Muscle layer of colon (tissue), 2 donors: Measurements from ENCODE around the gene LMX1A.

Source experiments
- H3K27ac ChIP-seq: one replicate; pipeline ENCODE4 v1.7.0; 2013; ENCODE audit warnings: low read depth, mild to moderate bottlenecking, low read length, moderate library complexity
- H3K27me3 ChIP-seq, 2 donors: one replicate each; pipeline ENCODE4 v1.7.0; 2013; ENCODE audit warnings: low read length in 2 of 2, mild to moderate bottlenecking in 2 of 2; ENCODE audit not compliant: insufficient read depth in 2 of 2, control insufficient read depth in 1 of 2
- H3K36me3 ChIP-seq: one replicate; pipeline ENCODE4 v1.7.0; 2013; ENCODE audit warnings: mild to moderate bottlenecking, low read length; ENCODE audit not compliant: insufficient read depth
- H3K4me1 ChIP-seq: one replicate; pipeline ENCODE4 v1.7.0; 2013; ENCODE audit warnings: mild to moderate bottlenecking, low read length; ENCODE audit not compliant: insufficient read depth
- H3K4me3 ChIP-seq, 2 donors: one replicate each; pipeline ENCODE4 v1.7.0; 2013; ENCODE audit warnings: low read length in 2 of 2, low read depth in 1 of 2, mild to moderate bottlenecking in 1 of 2, moderate library complexity in 1 of 2
- H3K9ac ChIP-seq: one replicate; pipeline ENCODE4 v1.7.0; 2013; ENCODE audit warnings: low read length
- H3K9me3 ChIP-seq: one replicate; pipeline ENCODE4 v1.7.0; 2013; ENCODE audit warnings: mild to moderate bottlenecking, low read length
- donor health status: abdominal sarcoma.
- donor health status: Adenocarcinoma of cecum.

Gene LMX1A

DNA sequence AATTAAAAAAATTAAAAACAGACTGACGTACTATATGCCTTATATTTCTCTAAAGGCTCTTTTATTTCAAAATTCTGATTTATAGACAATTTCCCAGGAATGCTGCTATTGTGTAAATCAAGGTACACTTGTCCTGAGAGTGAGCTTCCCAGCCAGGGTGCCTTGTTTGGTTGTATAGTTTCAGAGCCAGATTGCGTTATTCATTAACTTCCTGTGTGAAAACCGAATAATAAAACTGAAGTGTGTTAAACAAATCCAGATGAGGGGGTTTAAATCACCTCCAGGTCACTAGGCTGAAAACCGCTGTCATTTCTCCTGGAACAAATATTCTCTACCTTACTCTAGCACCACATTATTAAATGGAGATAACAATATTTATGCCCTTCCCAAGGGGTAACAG is 68.7 kb downstream of the LMX1A start:
- Histone ChIP-seq H3K4me3 (no peak overlapping the region), H3K36me3 (no peaks in the 10 kb centered on the region), H3K27me3 (no peaks in the 10 kb centered on the region), H3K27ac (no peak overlapping the region), H3K9ac (no peak overlapping the region), H3K9me3 (no peaks in the 10 kb centered on the region), H3K4me1 (no peaks in the 10 kb centered on the region)

DNA sequence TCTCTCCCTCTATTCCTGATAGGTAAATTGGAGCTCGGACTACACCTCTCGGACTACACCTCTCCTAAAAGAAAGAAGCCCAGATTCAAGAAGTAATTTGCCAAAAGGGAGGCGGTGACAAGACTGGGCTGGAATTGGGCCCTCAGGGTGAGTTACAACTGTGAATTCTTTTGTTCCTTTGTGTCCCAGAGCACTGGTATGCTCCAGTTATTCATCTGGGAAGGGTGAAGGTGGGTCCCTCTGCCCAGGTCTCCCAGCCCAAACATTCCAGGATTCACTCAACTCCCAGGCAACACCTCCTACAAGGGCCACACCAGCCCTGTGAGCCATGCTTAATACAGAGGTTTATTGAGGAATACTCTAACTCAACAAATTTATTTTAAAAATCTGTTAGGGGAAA is 69.2 kb downstream of the LMX1A start:
- H3K36me3 ChIP-seq: no peaks in the 10 kb centered on the region
- no peaks in the 10 kb centered on the region for H3K27me3 ChIP-seq
- no peaks in the 10 kb centered on the region for H3K4me1 ChIP-seq
- no peak overlapping the region for H3K27ac ChIP-seq
- no peak overlapping the region for H3K9ac ChIP-seq
- H3K9me3 ChIP-seq: no peaks in the 10 kb centered on the region
- H3K4me3 ChIP-seq: no peak overlapping the region

DNA sequence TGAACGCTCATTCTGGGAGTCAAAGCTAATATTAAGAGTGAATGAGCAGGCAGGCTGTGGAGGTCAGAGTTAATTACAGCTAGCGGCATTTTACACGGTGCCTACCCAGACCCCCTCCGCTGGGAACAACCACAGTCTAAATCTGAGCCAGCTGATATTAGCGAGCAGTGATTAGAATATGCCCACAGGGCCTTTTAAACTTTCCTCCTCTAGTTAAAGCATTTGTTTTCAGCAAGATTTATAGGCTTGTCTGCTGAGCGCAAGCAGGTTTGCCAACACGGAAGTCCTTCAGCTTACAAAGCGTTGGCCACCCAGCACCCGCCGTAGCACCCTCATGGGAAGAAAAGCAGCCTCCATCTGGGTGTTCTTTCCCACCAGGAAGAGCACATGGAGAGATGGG is 72.1 kb downstream of the LMX1A start:
- H3K27ac ChIP-seq: no peak overlapping the region
- H3K9me3 ChIP-seq: no peaks in the 10 kb centered on the region
- H3K36me3 ChIP-seq: no peaks in the 10 kb centered on the region
- no peaks in the 10 kb centered on the region for H3K4me1 ChIP-seq
- no peaks in the 10 kb centered on the region for H3K27me3 ChIP-seq
- H3K9ac ChIP-seq: no peak overlapping the region
- H3K4me3 ChIP-seq: no peak overlapping the region

DNA sequence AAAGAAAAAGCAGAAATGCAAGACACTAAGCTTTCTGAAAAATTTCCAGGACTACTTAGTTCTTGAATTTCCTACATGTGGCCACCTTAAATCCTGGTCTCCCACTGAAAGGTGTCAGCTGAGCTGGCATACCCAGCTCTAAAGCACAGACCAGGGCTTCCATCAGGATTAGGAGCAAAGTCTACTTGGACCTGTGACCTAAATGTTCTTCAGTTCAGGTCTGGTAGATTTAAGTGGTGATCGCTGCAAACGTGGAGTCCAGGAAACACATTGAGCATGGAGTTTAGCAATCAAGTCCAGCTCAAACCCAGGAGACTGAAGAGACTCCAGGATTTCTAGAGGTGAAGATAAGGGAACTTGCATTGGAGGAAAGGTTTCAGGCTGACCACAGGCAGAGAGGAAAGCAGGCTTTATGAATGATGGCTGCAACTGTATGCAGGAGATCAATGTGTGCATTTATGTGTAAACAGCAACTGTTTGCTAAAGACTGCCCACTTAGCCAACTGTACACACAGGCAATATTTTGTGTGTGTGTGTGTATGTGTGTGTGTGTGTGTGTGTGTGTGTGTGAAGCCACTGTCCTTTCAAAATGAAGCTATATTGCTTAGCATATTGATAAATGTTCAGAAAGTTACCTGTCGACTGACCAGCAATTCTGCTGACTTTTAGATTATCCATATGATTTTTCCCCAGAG is 75.2 kb downstream of the LMX1A start:
- Histone ChIP-seq H3K27me3 (no peaks in the 10 kb centered on the region), H3K36me3 (no peaks in the 10 kb centered on the region), H3K4me3 (no peak overlapping the region), H3K9me3 (no peaks in the 10 kb centered on the region), H3K9ac (no peak overlapping the region), H3K27ac (no peak overlapping the region), H3K4me1 (no peaks in the 10 kb centered on the region)

DNA sequence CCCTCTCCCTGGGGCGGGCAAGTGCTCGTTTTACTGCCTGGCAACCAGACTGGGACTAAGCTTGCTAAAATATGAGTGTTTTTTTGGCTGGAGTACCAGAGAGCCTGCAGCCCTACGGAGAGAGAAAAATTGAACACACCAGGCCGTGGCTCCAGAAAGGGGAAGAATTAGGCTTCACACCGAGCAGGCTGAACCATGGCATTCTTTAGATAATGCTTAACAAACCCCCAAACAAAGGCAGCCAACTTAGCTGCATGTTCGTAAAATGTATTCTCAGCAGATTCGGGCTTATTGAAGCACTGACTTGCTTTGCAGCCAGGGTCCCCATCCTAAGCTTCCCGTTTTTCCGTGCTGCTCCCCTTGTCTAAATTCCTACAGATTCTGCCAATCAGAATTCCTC is 76.6 kb downstream of the LMX1A start:
- H3K27ac ChIP-seq: no peak overlapping the region
- H3K9me3 ChIP-seq: no peaks in the 10 kb centered on the region
- no peaks in the 10 kb centered on the region for H3K27me3 ChIP-seq
- H3K9ac ChIP-seq: no peak overlapping the region
- no peaks in the 10 kb centered on the region for H3K4me1 ChIP-seq
- H3K36me3 ChIP-seq: no peaks in the 10 kb centered on the region
- no peak overlapping the region for H3K4me3 ChIP-seq

DNA sequence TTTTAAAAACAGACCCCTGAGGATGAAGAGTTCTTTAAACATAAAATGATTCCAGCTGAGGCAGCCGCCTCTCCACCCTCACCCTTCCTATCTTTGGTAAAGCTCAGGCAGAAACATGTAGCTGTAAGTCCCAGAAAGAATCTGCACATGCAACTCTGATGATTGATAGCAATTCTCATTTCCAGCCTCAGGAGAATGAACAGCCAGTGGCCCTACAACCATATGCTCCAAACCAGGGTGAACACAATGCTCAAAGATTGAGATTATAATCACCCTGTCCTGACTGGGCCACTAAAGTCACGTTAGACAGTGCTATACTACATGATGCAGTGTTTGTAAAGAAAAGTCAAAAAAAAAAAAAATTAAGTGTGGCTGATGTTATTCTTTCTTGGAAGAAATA is 80.2 kb downstream of the LMX1A start:
- Histone ChIP-seq H3K9ac (no peak overlapping the region), H3K4me3 (no peak overlapping the region), H3K27ac (no peak overlapping the region), H3K36me3 (no peaks in the 10 kb centered on the region), H3K27me3 (no peaks in the 10 kb centered on the region), H3K9me3 (no peaks in the 10 kb centered on the region), H3K4me1 (no peaks in the 10 kb centered on the region)

DNA sequence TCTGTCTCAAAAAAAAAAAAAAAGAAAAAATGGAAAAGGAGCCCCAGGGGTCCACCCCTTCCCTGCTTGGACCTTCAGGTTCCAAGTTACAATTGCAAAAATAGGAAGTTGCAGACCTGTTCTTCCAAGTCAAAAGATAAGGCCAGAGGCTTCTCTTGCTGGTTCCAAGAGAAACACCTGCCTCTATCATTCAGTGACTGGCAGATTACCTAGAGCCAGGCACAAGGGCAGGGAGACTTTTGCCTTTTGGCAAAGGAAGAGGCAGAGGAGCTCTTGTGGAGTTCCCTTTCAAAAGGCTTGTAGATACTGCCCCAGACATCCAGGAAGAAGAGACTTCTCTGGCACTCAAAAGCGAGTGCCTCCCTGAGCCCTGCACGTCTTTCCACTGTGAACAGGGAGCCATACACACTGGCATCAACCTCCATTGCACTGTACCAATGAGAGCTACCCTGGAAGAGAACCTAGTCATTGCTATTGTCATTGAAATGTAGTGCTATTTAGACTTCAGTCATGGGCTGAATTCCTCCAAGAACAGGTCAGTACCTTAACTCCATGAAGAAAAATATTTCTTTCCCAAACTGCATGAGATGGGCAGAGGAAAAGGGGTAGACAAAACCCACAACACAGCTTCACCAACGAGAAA is 91.2 kb downstream of the LMX1A start:
- Histone ChIP-seq H3K9me3 (no peaks in the 10 kb centered on the region), H3K4me1 (no peaks in the 10 kb centered on the region), H3K4me3 (no peak overlapping the region), H3K27me3 (no peaks in the 10 kb centered on the region), H3K36me3 (no peaks in the 10 kb centered on the region), H3K9ac (no peak overlapping the region), H3K27ac (no peak overlapping the region)

DNA sequence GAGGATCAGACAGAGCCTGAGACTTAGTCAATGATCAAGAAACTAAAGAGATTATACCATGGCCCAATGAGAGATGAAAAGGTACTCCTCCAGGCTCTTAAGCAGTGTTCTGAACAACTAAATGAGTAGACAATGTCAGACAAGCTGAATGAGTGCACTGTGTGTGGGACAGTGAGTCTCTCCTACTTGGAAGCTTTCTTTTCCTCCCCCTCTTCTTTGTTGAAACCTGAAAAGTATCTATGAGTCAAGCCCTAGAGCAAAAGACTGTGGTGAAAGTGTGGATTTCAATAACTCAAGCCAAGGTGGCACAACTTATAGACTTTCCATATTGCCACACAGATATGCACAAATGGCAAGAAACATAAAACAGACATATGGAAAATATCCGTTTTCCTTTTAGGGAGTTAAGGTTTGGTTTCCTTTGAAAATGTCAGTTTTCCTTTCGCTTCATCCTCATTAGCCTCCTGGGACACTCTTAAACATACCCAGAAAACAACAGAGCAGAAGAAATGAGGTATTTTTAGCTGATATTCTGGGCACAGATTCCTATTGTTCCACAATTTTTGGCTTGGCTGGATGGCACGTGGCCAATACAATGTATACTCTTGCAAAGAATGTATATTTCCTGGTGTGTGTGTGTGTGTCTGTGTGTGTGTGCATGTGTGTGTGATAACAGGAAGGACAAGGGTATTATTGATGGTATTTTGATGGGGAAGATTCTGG is 96.6 kb downstream of the LMX1A start:
- H3K27me3 ChIP-seq: no peaks in the 10 kb centered on the region
- H3K27ac ChIP-seq: no peak overlapping the region
- H3K9me3 ChIP-seq: no peaks in the 10 kb centered on the region
- H3K9ac ChIP-seq: no peak overlapping the region
- H3K36me3 ChIP-seq: no peaks in the 10 kb centered on the region
- no peak overlapping the region for H3K4me3 ChIP-seq
- no peaks in the 10 kb centered on the region for H3K4me1 ChIP-seq

DNA sequence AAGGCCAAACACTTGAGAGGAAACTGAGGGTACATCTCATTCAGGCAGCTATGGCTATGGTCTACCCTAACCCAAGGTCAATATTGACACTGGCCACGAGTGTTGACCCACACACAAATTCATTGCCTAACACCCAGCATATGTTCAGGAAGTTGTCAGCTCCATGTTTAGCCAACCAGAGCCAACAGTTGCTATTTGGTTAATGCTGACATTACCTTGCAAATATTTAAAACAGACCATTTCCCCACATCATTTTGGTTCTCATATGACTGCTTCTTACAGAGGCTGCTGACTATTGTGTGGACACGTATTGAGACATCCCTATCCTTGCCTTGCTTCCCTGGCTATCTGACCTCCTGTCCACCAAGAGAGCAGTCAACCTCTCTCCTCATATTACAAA is 97.3 kb downstream of the LMX1A start:
- Histone ChIP-seq H3K9ac (no peak overlapping the region), H3K36me3 (no peaks in the 10 kb centered on the region), H3K4me1 (no peaks in the 10 kb centered on the region), H3K27me3 (no peaks in the 10 kb centered on the region), H3K4me3 (no peak overlapping the region), H3K27ac (no peak overlapping the region), H3K9me3 (no peaks in the 10 kb centered on the region)

DNA sequence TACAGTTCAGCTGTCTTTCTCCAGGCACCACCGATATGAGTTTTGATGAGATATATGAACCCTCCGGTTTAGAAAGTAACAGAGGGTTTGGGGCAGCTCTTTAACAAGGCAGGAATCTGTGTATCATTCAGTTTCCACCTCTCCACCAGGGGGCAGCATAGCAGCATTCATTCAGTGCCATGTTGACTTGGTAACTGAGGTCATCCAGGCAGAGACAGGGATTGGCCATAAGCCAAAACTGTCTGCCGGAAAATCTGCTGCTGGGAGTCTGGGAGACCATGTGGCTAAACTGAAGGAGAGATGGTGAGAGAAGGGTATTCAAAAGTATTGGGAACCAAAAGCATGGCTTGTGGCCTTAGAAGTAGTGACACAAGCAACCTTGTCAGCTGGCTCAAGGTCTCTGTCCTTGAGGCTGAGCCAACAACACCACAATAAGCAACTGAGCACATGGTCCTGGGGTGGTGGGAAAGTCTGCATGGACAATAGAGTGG is 98.5 kb downstream of the LMX1A start:
- no peak overlapping the region for H3K4me3 ChIP-seq
- H3K9me3 ChIP-seq: no peaks in the 10 kb centered on the region
- no peaks in the 10 kb centered on the region for H3K27me3 ChIP-seq
- no peaks in the 10 kb centered on the region for H3K36me3 ChIP-seq
- no peaks in the 10 kb centered on the region for H3K4me1 ChIP-seq
- H3K9ac ChIP-seq: no peak overlapping the region
- no peak overlapping the region for H3K27ac ChIP-seq

DNA sequence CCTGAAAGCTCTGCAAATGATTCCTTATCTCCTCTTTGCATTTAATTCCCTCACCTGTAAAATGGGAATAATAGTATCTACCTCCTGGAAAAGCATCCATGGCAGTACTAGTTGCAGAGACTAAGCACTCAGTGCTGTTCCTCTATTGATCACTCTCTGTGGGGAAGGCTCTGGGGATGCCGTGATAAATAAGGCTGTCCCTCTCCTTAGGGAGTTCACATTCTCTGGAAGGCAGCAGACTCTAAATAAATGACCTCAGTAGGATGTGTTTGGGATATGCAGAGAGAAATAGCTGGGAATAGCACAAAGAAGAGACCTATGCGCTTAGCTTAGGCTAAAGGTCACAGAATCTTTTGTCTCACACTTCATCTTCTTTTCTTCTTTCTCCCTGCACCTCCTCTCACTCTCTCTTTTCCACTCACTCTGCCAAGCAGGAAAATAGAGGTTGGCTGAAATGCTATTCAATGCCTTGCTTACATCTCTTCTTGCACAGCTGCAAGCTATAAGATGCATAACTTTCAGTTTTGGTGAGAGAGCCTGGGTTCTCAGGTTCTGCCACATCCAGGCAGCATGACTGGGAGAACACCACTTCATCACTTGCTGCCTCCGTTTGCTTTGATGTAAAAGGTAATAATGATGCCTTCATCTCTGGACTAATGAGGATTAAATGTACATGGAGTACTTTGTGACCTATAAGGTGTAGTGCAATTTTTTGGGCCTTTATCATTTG is 101.5 kb downstream of the LMX1A start:
- Histone ChIP-seq H3K36me3 (no peaks in the 10 kb centered on the region), H3K27ac (no peak overlapping the region), H3K4me3 (no peak overlapping the region), H3K27me3 (no peaks in the 10 kb centered on the region), H3K9me3 (no peaks in the 10 kb centered on the region), H3K4me1 (no peaks in the 10 kb centered on the region), H3K9ac (no peak overlapping the region)
